HEK293T (cell line): ENCODE data around the gene NCF4.

Source experiments
- CTCF ChIA-PET: fragments of 350-600 bp; formaldehyde crosslinking; extraction: SDS; loops from one replicate; lab custom pipeline; 2021; ENCODE audit warnings: antibody characterized with exemption, inconsistent platforms; lab: Yijun Ruan, JAX
- POLR2A ChIA-PET: fragments of 350-600 bp; formaldehyde crosslinking; extraction: SDS; loops from one replicate; lab custom pipeline; 2020; ENCODE audit warnings: antibody characterized with exemption, inconsistent platforms; lab: Yijun Ruan, JAX
- DNase-seq: peaks from one replicate; pipeline ENCODE4 v3.0.0; 2012; ENCODE audit warnings: mixed read lengths; ENCODE audit errors: extremely low spot score
- ARNT ChIP-seq: fragments of 450-650 bp; IDR thresholded peaks from 2 replicates; pipeline ENCODE4 v1.6.1; 2017; ENCODE audit warnings: mild to moderate bottlenecking
- BHLHE40 ChIP-seq: fragments of 450-650 bp; IDR thresholded peaks from 2 replicates; pipeline ENCODE4 v1.6.1; 2016; ENCODE audit warnings: mild to moderate bottlenecking, moderate library complexity, borderline replicate concordance
- CTBP1 ChIP-seq: fragments of 450-650 bp; IDR thresholded peaks from 2 replicates; pipeline ENCODE4 v1.6.1; 2016; ENCODE audit warnings: borderline replicate concordance
- ELF4 ChIP-seq: fragments of 450-650 bp; IDR thresholded peaks from 2 replicates; pipeline ENCODE4 v1.6.1; 2017; ENCODE audit warnings: antibody characterized with exemption
- FOXA1 ChIP-seq: fragments of 450-650 bp; IDR thresholded peaks from 2 replicates; pipeline ENCODE4 v1.6.1; 2016; ENCODE audit warnings: mild to moderate bottlenecking
- FOXK2 ChIP-seq: fragments of 450-650 bp; IDR thresholded peaks from 2 replicates; pipeline ENCODE4 v1.6.1; 2016; ENCODE audit warnings: mild to moderate bottlenecking
- FOXM1 ChIP-seq: fragments of 450-650 bp; IDR thresholded peaks from 2 replicates; pipeline ENCODE4 v1.6.1; 2017; ENCODE audit warnings: mild to moderate bottlenecking, borderline replicate concordance
- HDGF ChIP-seq: fragments of 450-650 bp; IDR thresholded peaks from 2 replicates; pipeline ENCODE4 v1.6.1; 2017; ENCODE audit warnings: antibody characterized with exemption, borderline replicate concordance
- L3MBTL2 ChIP-seq: fragments of 450-650 bp; conservative IDR thresholded peaks from 2 replicates; pipeline ENCODE4 v1.6.1; 2016; ENCODE audit warnings: mild to moderate bottlenecking
- LEF1 ChIP-seq: fragments of 450-650 bp; IDR thresholded peaks from 2 replicates; pipeline ENCODE4 v1.6.1; 2017; ENCODE audit warnings: mild to moderate bottlenecking, borderline replicate concordance
- NFRKB ChIP-seq: fragments of 450-650 bp; IDR thresholded peaks from 2 replicates; pipeline ENCODE4 v1.6.1; 2016; ENCODE audit warnings: mild to moderate bottlenecking, moderate library complexity
- PKNOX1 ChIP-seq: fragments of 450-650 bp; IDR thresholded peaks from 2 replicates; pipeline ENCODE4 v1.6.1; 2016
- SP1 ChIP-seq: fragments of 450-650 bp; IDR thresholded peaks from 2 replicates; pipeline ENCODE4 v1.6.1; 2017
- SUZ12 ChIP-seq: fragments of 450-650 bp; IDR thresholded peaks from 2 replicates; pipeline ENCODE4 v1.6.1; 2016; ENCODE audit warnings: mild to moderate bottlenecking
- TARDBP ChIP-seq: fragments of 450-650 bp; IDR thresholded peaks from 2 replicates; pipeline ENCODE4 v1.6.1; 2016
- ZNF384 ChIP-seq: fragments of 450-650 bp; IDR thresholded peaks from 2 replicates; pipeline ENCODE4 v1.6.1; 2016

Gene NCF4

GRCh38 chr22:36881504-36882245, 20.9 kb downstream of the NCF4 start:
- TF ChIP-seq NFRKB (no peak), SP1 (no peak), ELF4 (no peak), FOXK2 (no peak), BHLHE40 (no peak), CTBP1 (no peak), FOXA1 (no peak), FOXM1 (no peak), LEF1 (no peak), PKNOX1 (no peak), HDGF (no peak), ZNF384 (no peak), ARNT (no peak), L3MBTL2 (no peak), TARDBP (no peak), SUZ12 (no peak)
- no peak for DNase-seq
- ChIA-PET CTCF (no interaction called here), POLR2A (no interaction called here)

- ChIA-PET POLR2A (no interaction called here), CTCF (no interaction called here)
These were observed 23.7 kb downstream of the NCF4 start for GRCh38 chr22:36884349-36885158.

GRCh38 chr22:36885474-36885873, 24.7 kb downstream of the NCF4 start:
- no peak for DNase-seq
- TF ChIP-seq BHLHE40 (no peak), FOXA1 (no peak), NFRKB (no peak), SUZ12 (no peak), L3MBTL2 (no peak), PKNOX1 (no peak), FOXK2 (no peak), LEF1 (no peak), SP1 (no peak), ZNF384 (no peak), HDGF (no peak), ARNT (no peak), FOXM1 (no peak), TARDBP (no peak)
- POLR2A ChIA-PET, result no interaction called here
- CTCF ChIA-PET, result no interaction called here

More at GRCh38 chr22:36884349-36885158, 23.7 kb downstream of the NCF4 start:
- DNase-seq, result no peak
- TF ChIP-seq NFRKB, result no peak
- TF ChIP-seq ELF4, result no peak
- TF ChIP-seq BHLHE40, result no peak
- no peak for TF ChIP-seq HDGF
- no peak for TF ChIP-seq TARDBP
- TF ChIP-seq CTBP1, result no peak
- TF ChIP-seq FOXM1, result no peak
- TF ChIP-seq FOXK2, result no peak
- TF ChIP-seq LEF1, result no peak
- no peak for TF ChIP-seq SUZ12
- TF ChIP-seq FOXA1, result no peak
- no peak for TF ChIP-seq PKNOX1
- TF ChIP-seq ZNF384, result no peak
- no peak for TF ChIP-seq L3MBTL2
- TF ChIP-seq ARNT, result no peak
- TF ChIP-seq SP1, result no peak

GRCh38 chr22:36886016-36886415, 25.2 kb downstream of the NCF4 start:
- no peak for TF ChIP-seq FOXA1
- no peak for TF ChIP-seq FOXK2
- no peak for TF ChIP-seq TARDBP
- no peak for TF ChIP-seq SP1
- TF ChIP-seq NFRKB, result no peak
- no peak for TF ChIP-seq ZNF384
- TF ChIP-seq CTBP1, result no peak
- DNase-seq, result no peak
- POLR2A ChIA-PET, result no interaction called here
- CTCF ChIA-PET, result no interaction called here

- POLR2A ChIA-PET, result no interaction called here
- no peak for TF ChIP-seq CTBP1
- no peak for TF ChIP-seq TARDBP
- TF ChIP-seq FOXM1, result no peak
- no peak for TF ChIP-seq ARNT
- no peak for TF ChIP-seq FOXA1
- TF ChIP-seq ELF4, result no peak
- TF ChIP-seq BHLHE40, result no peak
- no peak for TF ChIP-seq SUZ12
- no peak for TF ChIP-seq PKNOX1
- TF ChIP-seq L3MBTL2, result no peak
- no peak for TF ChIP-seq NFRKB
- no peak for TF ChIP-seq ZNF384
- CTCF ChIA-PET, result interaction anchor here (0.7 kb wide), 1 partner anchor 9 kb away, joined by 4 read pairs; no protein-coding TSS in a partner anchor
- no peak for DNase-seq
These were observed 26.4 kb downstream of the NCF4 start for GRCh38 chr22:36887162-36887561.
